Measurements from ENCODE around the gene CENPC.

GRCh38 chr4:67468830-67469229 lies 76.5 kb downstream of the CENPC start:
- TF ChIP-seq CTCF (IDR thresholded peaks at IDR 0.05) (no peak), POLR2A (IDR thresholded peaks at IDR 0.05) (no peak)

Measured in tibial nerve (tissue), 3 donors.